ENCODE results near the gene MRPS16.

The MRPS16 gene

DNA sequence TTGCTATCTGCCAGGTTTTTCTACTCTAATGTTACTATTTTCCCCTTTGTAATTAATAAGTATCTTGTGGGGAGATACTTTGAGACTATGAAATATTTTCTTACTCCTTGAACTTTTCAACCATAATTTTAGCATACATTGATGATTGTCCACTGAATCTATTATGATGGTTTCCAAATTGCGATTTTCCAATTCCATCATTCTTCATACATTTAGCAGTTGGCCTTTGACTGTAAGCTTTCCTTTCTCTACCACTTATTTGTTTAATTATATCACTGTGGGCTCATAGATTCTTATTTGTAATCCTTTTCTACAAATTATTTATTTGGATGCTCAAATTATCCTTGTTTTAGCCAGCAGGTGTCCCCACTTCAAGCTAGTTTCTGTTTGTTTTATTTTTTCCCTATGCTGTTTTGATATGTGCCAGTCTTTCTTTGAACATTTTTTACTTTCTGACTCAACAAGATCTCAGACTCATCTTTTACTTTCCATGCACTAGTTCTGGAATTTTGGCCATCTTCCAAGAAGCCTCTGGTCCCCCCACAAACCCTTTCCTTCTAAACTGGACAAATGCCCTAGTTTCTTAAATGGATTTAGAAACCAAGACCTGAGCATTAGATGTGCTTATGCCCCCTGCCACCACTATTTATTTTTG lies 11.4 kb upstream of the MRPS16 start:
- Histone ChIP-seq H3K4me3 (ENCODE audit: low read length) (no peak overlapping the region), H3K4me1 (ENCODE audit: low read length) (no peaks in the 10 kb centered on the region), H3K36me3 (replicated peaks; ENCODE audit: insufficient read depth, low read length) (no peaks in the 10 kb centered on the region), H3K27me3 (replicated peaks; ENCODE audit: insufficient read depth, low read length) (no peaks in the 10 kb centered on the region), H3K27ac (ENCODE audit: low read length) (no peak overlapping the region), H4K20me1 (ENCODE audit: insufficient read depth, low read length) (no peaks in the 10 kb centered on the region), H3F3A (ENCODE audit: insufficient read depth, low read length) (no peaks in the 10 kb centered on the region), H3K9me2 (replicated peaks; ENCODE audit: insufficient read depth, low read length) (no peaks in the 10 kb centered on the region), H3K79me2 (ENCODE audit: low read length) (no peaks in the 10 kb centered on the region), H3K9ac (ENCODE audit: low read length) (no peak overlapping the region), H2AFZ (ENCODE audit: low read length) (no peak overlapping the region), H3K9me3 (replicated peaks; ENCODE audit: insufficient read depth, low read length) (no peaks in the 10 kb centered on the region), H3K4me2 (ENCODE audit: low read depth, low read length) (no peak overlapping the region)
- TF ChIP-seq EZH2 (optimal IDR thresholded peaks at IDR 0.05; ENCODE audit: low read depth, low read length) = no peak
- TF ChIP-seq, protein P1, sequence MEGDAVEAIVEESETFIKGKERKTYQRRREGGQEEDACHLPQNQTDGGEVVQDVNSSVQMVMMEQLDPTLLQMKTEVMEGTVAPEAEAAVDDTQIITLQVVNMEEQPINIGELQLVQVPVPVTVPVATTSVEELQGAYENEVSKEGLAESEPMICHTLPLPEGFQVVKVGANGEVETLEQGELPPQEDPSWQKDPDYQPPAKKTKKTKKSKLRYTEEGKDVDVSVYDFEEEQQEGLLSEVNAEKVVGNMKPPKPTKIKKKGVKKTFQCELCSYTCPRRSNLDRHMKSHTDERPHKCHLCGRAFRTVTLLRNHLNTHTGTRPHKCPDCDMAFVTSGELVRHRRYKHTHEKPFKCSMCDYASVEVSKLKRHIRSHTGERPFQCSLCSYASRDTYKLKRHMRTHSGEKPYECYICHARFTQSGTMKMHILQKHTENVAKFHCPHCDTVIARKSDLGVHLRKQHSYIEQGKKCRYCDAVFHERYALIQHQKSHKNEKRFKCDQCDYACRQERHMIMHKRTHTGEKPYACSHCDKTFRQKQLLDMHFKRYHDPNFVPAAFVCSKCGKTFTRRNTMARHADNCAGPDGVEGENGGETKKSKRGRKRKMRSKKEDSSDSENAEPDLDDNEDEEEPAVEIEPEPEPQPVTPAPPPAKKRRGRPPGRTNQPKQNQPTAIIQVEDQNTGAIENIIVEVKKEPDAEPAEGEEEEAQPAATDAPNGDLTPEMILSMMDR (IDR thresholded peaks at IDR 0.05; ENCODE audit: low read length) = peak; percentile 64
- TF ChIP-seq EZH2phosphoT487 (IDR thresholded peaks at IDR 0.05; ENCODE audit: low read length) = no peak
- DNase-seq = peak; percentile 17

- Histone ChIP-seq H3K4me3 (ENCODE audit: low read length) (no peak overlapping the region), H4K20me1 (ENCODE audit: insufficient read depth, low read length) (no peaks in the 10 kb centered on the region), H3K27me3 (replicated peaks; ENCODE audit: insufficient read depth, low read length) (no peaks in the 10 kb centered on the region), H3K79me2 (ENCODE audit: low read length) (no peaks in the 10 kb centered on the region), H3K9me2 (replicated peaks; ENCODE audit: insufficient read depth, low read length) (no peaks in the 10 kb centered on the region), H3K9ac (ENCODE audit: low read length) (no peak overlapping the region), H3K4me2 (ENCODE audit: low read depth, low read length) (no peak overlapping the region), H3K4me1 (ENCODE audit: low read length) (no peaks in the 10 kb centered on the region), H3K36me3 (replicated peaks; ENCODE audit: insufficient read depth, low read length) (no peaks in the 10 kb centered on the region), H3K9me3 (replicated peaks; ENCODE audit: insufficient read depth, low read length) (no peaks in the 10 kb centered on the region), H3F3A (ENCODE audit: insufficient read depth, low read length) (no peaks in the 10 kb centered on the region), H2AFZ (ENCODE audit: low read length) (no peak overlapping the region), H3K27ac (ENCODE audit: low read length) (no peak overlapping the region)
- no peak for TF ChIP-seq EZH2phosphoT487 (IDR thresholded peaks at IDR 0.05; ENCODE audit: low read length)
- TF ChIP-seq, protein P1 (IDR thresholded peaks at IDR 0.05; ENCODE audit: low read length) = no peak
- TF ChIP-seq EZH2 (optimal IDR thresholded peaks at IDR 0.05; ENCODE audit: low read depth, low read length) = no peak
- no peak for DNase-seq
Observed at GRCh38 chr10:73262880-73263555, 10.6 kb upstream of the MRPS16 start.

DNA sequence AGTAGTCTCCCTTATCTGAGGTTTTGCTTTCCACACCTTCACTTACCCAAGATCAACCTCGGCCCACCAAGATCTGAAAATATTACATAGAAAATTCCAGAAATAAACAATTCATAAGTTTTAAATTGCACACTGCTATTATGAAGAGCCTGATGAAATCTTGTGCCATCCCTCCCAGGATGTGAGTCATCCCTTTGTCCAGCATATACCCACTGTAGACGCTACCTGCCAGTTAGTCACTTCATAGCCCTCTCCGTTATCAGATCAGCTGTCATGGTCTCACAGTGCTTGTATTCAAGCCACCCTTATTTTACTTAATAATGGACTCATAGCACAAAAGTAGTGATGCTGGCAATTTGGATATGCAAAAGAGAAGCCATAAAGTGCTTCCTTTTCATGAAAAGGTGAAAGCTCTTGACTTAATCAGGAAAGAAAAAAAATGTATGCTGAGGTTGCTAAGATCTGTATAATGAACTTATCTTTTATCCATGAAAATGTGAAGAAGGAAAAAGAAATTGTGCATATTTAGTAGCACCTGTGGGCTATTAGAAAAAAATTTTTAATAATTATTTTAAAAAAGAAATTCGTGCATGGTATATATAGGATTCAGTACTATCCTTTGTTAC lies 9.8 kb upstream of the MRPS16 start:
- Histone ChIP-seq H4K20me1 (ENCODE audit: insufficient read depth, low read length) (no peaks in the 10 kb centered on the region), H3K4me3 (ENCODE audit: low read length) (no peak overlapping the region), H3K27ac (ENCODE audit: low read length) (no peak overlapping the region), H3K9me2 (replicated peaks; ENCODE audit: insufficient read depth, low read length) (no peaks in the 10 kb centered on the region), H3K4me2 (ENCODE audit: low read depth, low read length) (no peak overlapping the region), H3K4me1 (ENCODE audit: low read length) (no peaks in the 10 kb centered on the region), H3K36me3 (replicated peaks; ENCODE audit: insufficient read depth, low read length) (no peaks in the 10 kb centered on the region), H3F3A (ENCODE audit: insufficient read depth, low read length) (no peaks in the 10 kb centered on the region), H2AFZ (ENCODE audit: low read length) (no peak overlapping the region), H3K27me3 (replicated peaks; ENCODE audit: insufficient read depth, low read length) (no peaks in the 10 kb centered on the region), H3K9ac (ENCODE audit: low read length) (no peak overlapping the region), H3K9me3 (replicated peaks; ENCODE audit: insufficient read depth, low read length) (no peaks in the 10 kb centered on the region), H3K79me2 (ENCODE audit: low read length) (no peaks in the 10 kb centered on the region)
- TF ChIP-seq EZH2 (optimal IDR thresholded peaks at IDR 0.05; ENCODE audit: low read depth, low read length) (no peak), EZH2phosphoT487 (IDR thresholded peaks at IDR 0.05; ENCODE audit: low read length) (no peak)
- TF ChIP-seq, protein P1 (IDR thresholded peaks at IDR 0.05; ENCODE audit: low read length) = no peak
- DNase-seq = no peak

All from MM.1S (cell line).